Endothelial cell of umbilical vein (primary cell): ENCODE results near the gene LILRA2. TPM values are rescaled to one million over a fixed set of nuclear protein-coding genes. Genes with fewer than 3 reads are reported as not detected.
"Not testable (repeated sequence)": the region's sequence is repeated elsewhere in the genome, so short reads cannot be mapped to it uniquely, and the experiment has no call there.

Experiments
- BruUV-seq: library from RNA; stranded (reverse); fragments of 400-500 nt; replicated peaks from 2 replicates; lab custom pipeline; 2021; lab: Mats Ljungman, UMichigan
- CTCF ChIA-PET: fragments of 300-600, 350-600 bp; sonication (Branson Sonifier 250); formaldehyde crosslinking; loops from one replicate; lab custom pipeline; 2021; ENCODE audit warnings: antibody characterized with exemption, inconsistent platforms; lab: Charles Lee
- POLR2A ChIA-PET: fragments of 300-600, 350-600 bp; sonication (Branson Sonifier 250); formaldehyde crosslinking; loops from one replicate; lab custom pipeline; 2021; ENCODE audit warnings: antibody characterized with exemption, inconsistent platforms; lab: Charles Lee
- DNase-seq: peaks from one replicate; pipeline ENCODE4 v3.0.0-alpha.2; 2011; ENCODE audit warnings: low read depth, low spot score
- FAIRE-seq: peaks from 2 replicates; lab custom pipeline; 2011; peaks lifted over from hg19 to GRCh38; lab: Jason Lieb, UNC
- H2AFZ ChIP-seq: 2 replicates; pipeline ENCODE4 v1.6.0; 2012; ENCODE audit warnings: low read depth, low read length, control low read depth, inconsistent platforms
- H3K27ac ChIP-seq: 2 replicates; pipeline ENCODE4 v1.5.1; 2011; ENCODE audit warnings: low read depth, mild to moderate bottlenecking, control low read depth, low read length, moderate library complexity; ENCODE audit not compliant: insufficient read depth
- H3K27me3 ChIP-seq, 2 experiments: 2 replicates each; pipeline versions ENCODE4 v1.6.0 to v1.6.1; 2011; ENCODE audit warnings: low read length in 2 of 2, mixed read lengths in 1 of 2; ENCODE audit not compliant: control insufficient read depth in 2 of 2, insufficient read depth in 2 of 2
- H3K36me3 ChIP-seq, 2 experiments: 2 replicates in 1 of 2; 3 replicates in 1 of 2; pipeline ENCODE4 v1.5.1; 2011; ENCODE audit warnings: low read length in 2 of 2, mild to moderate bottlenecking in 1 of 2, moderate library complexity in 1 of 2; ENCODE audit not compliant: control insufficient read depth in 2 of 2, insufficient read depth in 2 of 2; ENCODE audit errors: extremely low read depth in 1 of 2
- H3K4me1 ChIP-seq: 3 replicates; pipeline ENCODE4 v1.5.1; 2011; ENCODE audit warnings: mild to moderate bottlenecking, low read length; ENCODE audit not compliant: control insufficient read depth, insufficient read depth; ENCODE audit errors: extremely low read depth
- H3K4me2 ChIP-seq: 2 replicates; pipeline ENCODE4 v1.6.1; 2011; ENCODE audit warnings: low read length, control low read depth, mixed read lengths; ENCODE audit not compliant: insufficient read depth
- H3K4me3 ChIP-seq, 3 experiments: fragments of 200-600 bp in 1 of 3; sonication (generic), shearing (Covaris generic) in 1 of 3; replicated peaks in 1 of 3; 2 replicates each; pipeline ENCODE4 v1.5.1; 2011 to 2016; ENCODE audit warnings: control low read depth in 3 of 3, low read length in 3 of 3, mild to moderate bottlenecking in 2 of 3, inconsistent platforms in 1 of 3, low read depth in 1 of 3, moderate library complexity in 1 of 3; ENCODE audit not compliant: insufficient read depth in 1 of 3
- H3K79me2 ChIP-seq: 2 replicates; pipeline ENCODE4 v1.6.0; 2012; ENCODE audit warnings: low read length, inconsistent platforms; ENCODE audit not compliant: control insufficient read depth, insufficient read depth
- H3K9ac ChIP-seq: replicated peaks from 2 replicates; pipeline ENCODE3; 2011; ENCODE audit warnings: low read length, control low read depth; ENCODE audit not compliant: insufficient read depth; ENCODE audit errors: extremely low read depth
- H3K9me1 ChIP-seq: replicated peaks from 3 replicates; pipeline ENCODE4 v1.6.0; 2011; ENCODE audit warnings: mild to moderate bottlenecking, low read length; ENCODE audit not compliant: control insufficient read depth, insufficient read depth; ENCODE audit errors: extremely low read depth
- H3K9me3 ChIP-seq: replicated peaks from 2 replicates; pipeline ENCODE4 v1.5.1; 2012; ENCODE audit warnings: low read length, inconsistent platforms; ENCODE audit not compliant: control insufficient read depth, insufficient read depth
- H4K20me1 ChIP-seq: replicated peaks from 2 replicates; pipeline ENCODE3; 2011; ENCODE audit warnings: mild to moderate bottlenecking, low read length; ENCODE audit not compliant: control insufficient read depth, insufficient read depth; ENCODE audit errors: extremely low read depth
- EZH2 ChIP-seq: IDR thresholded peaks from 2 replicates; pipeline ENCODE4 v1.6.1; 2012; ENCODE audit warnings: borderline replicate concordance, low read depth, mild to moderate bottlenecking, moderate library complexity, low read length, inconsistent platforms; ENCODE audit not compliant: severe bottlenecking
- FOS ChIP-seq: IDR thresholded peaks from 2 replicates; pipeline ENCODE4 v1.6.1; 2011; ENCODE audit warnings: mild to moderate bottlenecking, low read length, moderate library complexity, borderline replicate concordance; ENCODE audit not compliant: insufficient read depth
- GATA2 ChIP-seq: IDR thresholded peaks from 2 replicates; pipeline ENCODE4 v1.7.0; 2011; ENCODE audit warnings: low read depth, mild to moderate bottlenecking, moderate library complexity, mixed read lengths, low read length; ENCODE audit not compliant: insufficient read length, insufficient read depth
- JUN ChIP-seq: IDR thresholded peaks from 2 replicates; pipeline ENCODE4 v1.6.1; 2011; ENCODE audit warnings: borderline replicate concordance, low read depth; ENCODE audit not compliant: insufficient read length, insufficient read depth
- MAX ChIP-seq: IDR thresholded peaks from 2 replicates; pipeline ENCODE4 v1.6.1; 2011; ENCODE audit not compliant: insufficient read depth, insufficient read length
- MYC ChIP-seq: IDR thresholded peaks from one replicate; pipeline ENCODE4 v1.6.1; 2011; ENCODE audit warnings: mild to moderate bottlenecking, low read depth, low read length
- POLR2A ChIP-seq: IDR thresholded peaks from 2 replicates; pipeline ENCODE4 v1.6.1; 2012; ENCODE audit warnings: low read depth, mild to moderate bottlenecking, control low read depth, low read length
- POLR2AphosphoS5 ChIP-seq: IDR thresholded peaks from 2 replicates; pipeline ENCODE4 v1.6.1; 2012; ENCODE audit warnings: low read depth, mild to moderate bottlenecking, control low read depth, low read length, moderate library complexity; ENCODE audit not compliant: insufficient read depth
- dilution Hi-C: fragments of 300-500 bp; cut with MboI; formaldehyde crosslinking; loops from one replicate; pipeline ENCODE4 v1.15.0; 2019; ENCODE audit warnings: low sequenced_read_pairs; ENCODE audit not compliant: extremely low pct_ligation_motif_present
- intact Hi-C: fragments of 100-400 bp; cut with micrococcal nuclease; formaldehyde crosslinking; loops from one replicate; pipeline ENCODE4 v1.10.0; 2022
- polyA plus RNA-seq, 4 experiments: library from polyadenylated mRNA; depleted of rRNA in 3 of 4; stranded (reverse) in 3 of 4; unstranded in 1 of 4; fragments of >200 nt; gene quantifications; 2 replicates each; pipeline versions ENCODE4 v1.2.1 to v1.2.3, GENCODE V29; 2011 to 2012; ENCODE audit warnings: missing spikeins in 1 of 4
- total RNA-seq: library from RNA; stranded (reverse); gene quantifications from 2 replicates; pipeline ENCODE4 v1.2.3, GENCODE V29; 2021
- TF ChIP-seq, protein P1 (sequence below), 2 donors: IDR thresholded peaks; 1 replicate in 1 of 2; 2 replicates in 1 of 2; pipeline ENCODE4 v1.5.1; 2011; ENCODE audit warnings: low read length in 2 of 2, mild to moderate bottlenecking in 2 of 2, moderate library complexity in 2 of 2, control low read depth in 1 of 2, inconsistent platforms in 1 of 2, low read depth in 1 of 2; ENCODE audit not compliant: insufficient read depth in 1 of 2; ENCODE audit errors: extremely low read depth in 1 of 2

Gene LILRA2
- total and polyA plus RNA-seq, 2 donors (not counting 3 experiments of a cell fraction or from before 2014, with no cell fraction given): not detected

DNA sequence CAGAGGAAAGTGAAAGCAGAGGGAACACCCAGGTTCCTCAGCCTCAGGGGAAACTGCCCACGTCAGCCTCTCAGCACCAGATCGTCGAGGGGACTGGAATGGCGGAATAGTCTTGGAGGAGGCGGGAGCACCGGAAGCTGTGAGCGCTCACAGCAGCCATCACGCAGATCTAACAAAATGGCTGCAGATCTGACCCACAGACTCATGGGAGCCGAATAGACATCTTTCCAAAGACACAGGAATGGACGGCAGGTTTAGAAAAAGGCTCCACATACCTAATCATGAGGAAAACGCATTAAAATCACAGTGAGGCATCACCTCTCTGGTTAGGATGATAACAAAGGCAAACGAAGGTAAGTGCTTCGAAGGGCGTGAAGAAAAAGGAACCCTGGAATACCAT lies 11.8 kb upstream of the LILRA2 start:
- dilution Hi-C loops: no loop called here
- POLR2A ChIA-PET: interaction anchor here (0.5 kb wide), 1 partner anchor 98 kb away, joined by 3 read pairs; the partner anchor contains the start of gene LENG9

GRCh38 chr19:54563206-54563605 lies 10.4 kb upstream of the LILRA2 start:
- FAIRE-seq, H3K9ac ChIP-seq, H3K9me1 ChIP-seq, H4K20me1 ChIP-seq, H3K79me2 ChIP-seq, CTCF ChIA-PET, H3K4me1 ChIP-seq, dilution Hi-C loops, POLR2A ChIA-PET, H3K4me2 ChIP-seq, H3K36me3 ChIP-seq, H3K9me3 ChIP-seq, H2AFZ ChIP-seq, H3K27me3 ChIP-seq, BruUV-seq, DNase-seq, intact Hi-C loops, H3K27ac ChIP-seq, H3K4me3 ChIP-seq: not testable (repeated sequence)

More for the DNA sequence above, 11.8 kb upstream of the LILRA2 start:
- Histone ChIP-seq H2AFZ (no peak overlapping the region), H3K4me2 (no peak overlapping the region), H3K27ac (no peak overlapping the region), H3K9me3 (no peaks in the 10 kb centered on the region), H3K27me3 (no peaks in the 10 kb centered on the region), H3K36me3 (no peaks in the 10 kb centered on the region), H3K9me1 (no peaks in the 10 kb centered on the region), H3K4me3 (no peak overlapping the region), H3K79me2 (no peaks in the 10 kb centered on the region), H3K4me1 (no peaks in the 10 kb centered on the region), H4K20me1 (no peaks in the 10 kb centered on the region), H3K9ac (no peak overlapping the region)
- DNase-seq: no peak
- no TSS peak for BruUV-seq
- intact Hi-C loops: no loop called here
- no peak for FAIRE-seq
- CTCF ChIA-PET: no interaction called here
- TF ChIP-seq MYC (no peak), FOS (no peak), MAX (no peak), GATA2 (no peak), POLR2A (no peak), POLR2AphosphoS5 (no peak), JUN (no peak), EZH2 (no peak)
- TF ChIP-seq, protein P1, sequence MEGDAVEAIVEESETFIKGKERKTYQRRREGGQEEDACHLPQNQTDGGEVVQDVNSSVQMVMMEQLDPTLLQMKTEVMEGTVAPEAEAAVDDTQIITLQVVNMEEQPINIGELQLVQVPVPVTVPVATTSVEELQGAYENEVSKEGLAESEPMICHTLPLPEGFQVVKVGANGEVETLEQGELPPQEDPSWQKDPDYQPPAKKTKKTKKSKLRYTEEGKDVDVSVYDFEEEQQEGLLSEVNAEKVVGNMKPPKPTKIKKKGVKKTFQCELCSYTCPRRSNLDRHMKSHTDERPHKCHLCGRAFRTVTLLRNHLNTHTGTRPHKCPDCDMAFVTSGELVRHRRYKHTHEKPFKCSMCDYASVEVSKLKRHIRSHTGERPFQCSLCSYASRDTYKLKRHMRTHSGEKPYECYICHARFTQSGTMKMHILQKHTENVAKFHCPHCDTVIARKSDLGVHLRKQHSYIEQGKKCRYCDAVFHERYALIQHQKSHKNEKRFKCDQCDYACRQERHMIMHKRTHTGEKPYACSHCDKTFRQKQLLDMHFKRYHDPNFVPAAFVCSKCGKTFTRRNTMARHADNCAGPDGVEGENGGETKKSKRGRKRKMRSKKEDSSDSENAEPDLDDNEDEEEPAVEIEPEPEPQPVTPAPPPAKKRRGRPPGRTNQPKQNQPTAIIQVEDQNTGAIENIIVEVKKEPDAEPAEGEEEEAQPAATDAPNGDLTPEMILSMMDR (IDR thresholded peaks at IDR 0.05; ENCODE audit: extremely low read depth in 1 of 2, insufficient read depth in 1 of 2, low read depth in 1 of 2, low read length in 2 of 2): no peak
